B cell (primary cell): Measurements from ENCODE around the gene TMEM229A.

Source experiments
- EZH2 ChIP-seq: IDR thresholded peaks from 2 replicates; pipeline ENCODE4 v1.6.1; 2012; ENCODE audit warnings: borderline replicate concordance, low read depth, mild to moderate bottlenecking, moderate library complexity, low read length; ENCODE audit not compliant: insufficient read depth, poor library complexity, severe bottlenecking
- TF ChIP-seq, protein P1 (sequence below): fragments of 200-600 bp; IDR thresholded peaks from one replicate; pipeline ENCODE4 v1.8.0; 2022; ENCODE audit warnings: antibody characterized with exemption, mild to moderate bottlenecking

DNA sequence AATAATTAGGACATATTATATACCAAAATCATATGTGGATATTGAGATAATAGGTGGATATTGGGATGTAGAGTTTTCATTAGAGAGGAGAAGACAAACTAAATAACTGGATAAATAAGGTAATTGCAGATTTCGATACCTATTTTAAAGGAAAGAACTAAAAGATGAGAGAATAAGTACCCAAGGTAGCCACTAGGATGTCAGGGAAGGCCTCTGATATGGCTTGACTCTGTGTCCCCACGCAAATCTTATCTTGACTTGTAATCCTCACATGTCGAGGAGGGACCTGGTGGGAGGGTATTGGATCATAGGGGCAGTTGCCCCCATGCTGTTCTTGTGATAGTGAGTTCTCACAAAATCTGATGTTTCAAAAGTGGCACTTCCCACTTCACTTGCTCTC lies 44.7 kb upstream of the TMEM229A start:
- TF ChIP-seq, protein P1, sequence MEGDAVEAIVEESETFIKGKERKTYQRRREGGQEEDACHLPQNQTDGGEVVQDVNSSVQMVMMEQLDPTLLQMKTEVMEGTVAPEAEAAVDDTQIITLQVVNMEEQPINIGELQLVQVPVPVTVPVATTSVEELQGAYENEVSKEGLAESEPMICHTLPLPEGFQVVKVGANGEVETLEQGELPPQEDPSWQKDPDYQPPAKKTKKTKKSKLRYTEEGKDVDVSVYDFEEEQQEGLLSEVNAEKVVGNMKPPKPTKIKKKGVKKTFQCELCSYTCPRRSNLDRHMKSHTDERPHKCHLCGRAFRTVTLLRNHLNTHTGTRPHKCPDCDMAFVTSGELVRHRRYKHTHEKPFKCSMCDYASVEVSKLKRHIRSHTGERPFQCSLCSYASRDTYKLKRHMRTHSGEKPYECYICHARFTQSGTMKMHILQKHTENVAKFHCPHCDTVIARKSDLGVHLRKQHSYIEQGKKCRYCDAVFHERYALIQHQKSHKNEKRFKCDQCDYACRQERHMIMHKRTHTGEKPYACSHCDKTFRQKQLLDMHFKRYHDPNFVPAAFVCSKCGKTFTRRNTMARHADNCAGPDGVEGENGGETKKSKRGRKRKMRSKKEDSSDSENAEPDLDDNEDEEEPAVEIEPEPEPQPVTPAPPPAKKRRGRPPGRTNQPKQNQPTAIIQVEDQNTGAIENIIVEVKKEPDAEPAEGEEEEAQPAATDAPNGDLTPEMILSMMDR = no peak
- no peak for TF ChIP-seq EZH2
